ENCODE measurements around the gene MPPE1. TPM values are rescaled to one million over a fixed set of nuclear protein-coding genes. Genes with fewer than 3 reads are reported as not detected.
A peak's percentile ranks its signal among the peaks of the same experiment; 100 is the strongest.

Gene MPPE1
- total RNA-seq, 2 experiments from 2014 or later: 62.6 to 68.3 TPM

DNA sequence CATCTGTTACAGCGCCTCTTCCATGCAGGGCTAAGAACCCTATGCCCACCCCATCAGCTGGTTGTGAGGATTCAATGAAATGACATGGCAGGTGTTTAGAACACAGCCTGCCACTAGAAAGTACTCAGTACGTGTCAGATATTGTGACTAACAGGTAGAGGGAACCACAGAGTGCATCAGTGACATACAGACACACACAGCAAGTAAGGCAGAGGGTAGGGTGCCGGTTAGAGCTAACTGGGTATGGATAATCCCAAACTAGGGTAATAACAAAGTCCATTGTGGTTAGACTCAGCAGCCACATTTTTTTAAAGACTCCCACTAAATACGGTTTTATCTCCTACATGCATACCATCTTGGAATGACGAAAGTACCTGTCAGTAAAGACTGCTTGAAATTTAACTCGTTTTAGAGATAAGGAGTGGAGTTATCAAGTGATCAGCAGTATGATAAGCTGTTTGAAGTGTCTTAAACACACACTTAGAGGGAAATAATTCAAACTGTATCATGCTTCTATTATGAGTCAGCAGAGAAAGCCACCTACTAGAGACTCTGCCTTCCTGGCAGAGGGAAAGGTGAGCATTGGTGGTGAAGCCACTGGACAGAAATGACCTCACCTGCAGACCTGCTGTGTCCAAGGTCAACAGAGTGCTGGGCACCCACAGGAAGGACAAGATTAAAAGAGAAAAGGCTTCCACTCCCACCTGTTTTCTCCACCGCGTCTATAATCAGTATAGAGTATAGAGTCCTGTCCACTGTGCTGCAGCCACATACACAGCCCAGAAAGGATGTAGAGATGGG, 20.6 kb downstream of the MPPE1 start:
- intact Hi-C loops (cut with DNase I, micrococcal nuclease): no loop called here
- Histone ChIP-seq H3K36me3 (ENCODE audit: insufficient read depth, low read length) (peaks cover 66% of the 10 kb centered on the region), H3K27me3 (ENCODE audit: control insufficient read depth in 1 of 2, insufficient read depth in 2 of 2, low read length in 2 of 2) (no peaks in the 10 kb centered on the region), H3K27ac (ENCODE audit: low read depth in 1 of 2, low read length in 2 of 2) (no peak overlapping the region), H3K9me3 (ENCODE audit: control insufficient read depth in 1 of 2, insufficient read depth in 1 of 2, low read length in 2 of 2) (no peaks in the 10 kb centered on the region), H3K4me3 (ENCODE audit: low read length) (no peak overlapping the region), H3K4me1 (ENCODE audit: insufficient read depth, low read length) (no peaks in the 10 kb centered on the region)
- H3K4me3 Mint-ChIP-seq: no peak overlapping the region
- ATAC-seq (ENCODE audit: poor library complexity) (no peak), DNase-seq (no peak)
- no peaks in the 10 kb centered on the region for H3K4me1 Mint-ChIP-seq (ENCODE audit: low read depth)
- ChIA-PET POLR2A (no interaction called here), CTCF (no interaction called here)
- peaks cover 83% of the 10 kb centered on the region for H3K36me3 Mint-ChIP-seq (ENCODE audit: low read depth)
- H3K27me3 Mint-ChIP-seq: no peaks in the 10 kb centered on the region
- H3K9me3 Mint-ChIP-seq: no peaks in the 10 kb centered on the region
- TF ChIP-seq, protein P1, sequence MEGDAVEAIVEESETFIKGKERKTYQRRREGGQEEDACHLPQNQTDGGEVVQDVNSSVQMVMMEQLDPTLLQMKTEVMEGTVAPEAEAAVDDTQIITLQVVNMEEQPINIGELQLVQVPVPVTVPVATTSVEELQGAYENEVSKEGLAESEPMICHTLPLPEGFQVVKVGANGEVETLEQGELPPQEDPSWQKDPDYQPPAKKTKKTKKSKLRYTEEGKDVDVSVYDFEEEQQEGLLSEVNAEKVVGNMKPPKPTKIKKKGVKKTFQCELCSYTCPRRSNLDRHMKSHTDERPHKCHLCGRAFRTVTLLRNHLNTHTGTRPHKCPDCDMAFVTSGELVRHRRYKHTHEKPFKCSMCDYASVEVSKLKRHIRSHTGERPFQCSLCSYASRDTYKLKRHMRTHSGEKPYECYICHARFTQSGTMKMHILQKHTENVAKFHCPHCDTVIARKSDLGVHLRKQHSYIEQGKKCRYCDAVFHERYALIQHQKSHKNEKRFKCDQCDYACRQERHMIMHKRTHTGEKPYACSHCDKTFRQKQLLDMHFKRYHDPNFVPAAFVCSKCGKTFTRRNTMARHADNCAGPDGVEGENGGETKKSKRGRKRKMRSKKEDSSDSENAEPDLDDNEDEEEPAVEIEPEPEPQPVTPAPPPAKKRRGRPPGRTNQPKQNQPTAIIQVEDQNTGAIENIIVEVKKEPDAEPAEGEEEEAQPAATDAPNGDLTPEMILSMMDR (IDR thresholded peaks at IDR 0.05): no peak
- no peak overlapping the region for H3K27ac Mint-ChIP-seq

DNA sequence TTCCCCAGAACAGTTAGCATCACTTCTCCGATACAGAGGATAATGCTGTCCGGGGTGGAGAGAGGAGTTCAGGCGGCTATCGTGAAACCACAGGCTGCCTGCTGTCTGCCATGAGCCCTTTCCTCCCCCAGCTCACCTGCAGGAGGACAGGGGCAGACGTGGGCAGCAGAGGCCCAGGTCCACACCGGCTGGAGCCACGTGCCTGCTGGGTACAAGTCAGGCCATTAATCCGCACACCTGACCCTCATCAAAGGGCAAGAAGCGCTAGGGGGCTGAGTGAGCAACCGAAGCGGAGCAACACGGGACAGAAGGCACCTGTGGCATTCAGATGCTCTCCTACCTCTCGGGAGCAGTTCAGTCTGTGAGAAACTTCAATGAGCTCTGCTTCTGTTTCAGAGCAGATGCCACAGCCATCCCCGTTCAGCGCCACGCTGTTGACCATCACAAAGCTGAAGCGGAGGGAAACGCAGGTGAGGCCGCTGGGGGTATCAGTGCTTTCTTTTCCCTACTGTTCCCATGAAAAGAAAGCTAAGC, 21.5 kb downstream of the MPPE1 start:
- no peak overlapping the region for H3K27ac ChIP-seq (ENCODE audit: low read depth in 1 of 2, low read length in 2 of 2)
- Mint-ChIP-seq H3K36me3 (ENCODE audit: low read depth) (peaks cover 88% of the 10 kb centered on the region), H3K4me1 (ENCODE audit: low read depth) (no peaks in the 10 kb centered on the region), H3K27ac (no peak overlapping the region), H3K27me3 (no peaks in the 10 kb centered on the region), H3K4me3 (no peak overlapping the region), H3K9me3 (no peaks in the 10 kb centered on the region)
- intact Hi-C loops (cut with DNase I, micrococcal nuclease): no loop called here
- no peak for DNase-seq
- no peak overlapping the region for H3K4me3 ChIP-seq (ENCODE audit: low read length)
- peaks cover 64% of the 10 kb centered on the region for H3K36me3 ChIP-seq (ENCODE audit: insufficient read depth, low read length)
- no peaks in the 10 kb centered on the region for H3K4me1 ChIP-seq (ENCODE audit: insufficient read depth, low read length)
- ChIA-PET CTCF (no interaction called here), POLR2A (no interaction called here)
- H3K27me3 ChIP-seq (ENCODE audit: control insufficient read depth in 1 of 2, insufficient read depth in 2 of 2, low read length in 2 of 2): no peaks in the 10 kb centered on the region
- TF ChIP-seq, protein P1 (IDR thresholded peaks at IDR 0.05): no peak
- no peaks in the 10 kb centered on the region for H3K9me3 ChIP-seq (ENCODE audit: control insufficient read depth in 1 of 2, insufficient read depth in 1 of 2, low read length in 2 of 2)
- ATAC-seq (ENCODE audit: poor library complexity): no peak

DNA sequence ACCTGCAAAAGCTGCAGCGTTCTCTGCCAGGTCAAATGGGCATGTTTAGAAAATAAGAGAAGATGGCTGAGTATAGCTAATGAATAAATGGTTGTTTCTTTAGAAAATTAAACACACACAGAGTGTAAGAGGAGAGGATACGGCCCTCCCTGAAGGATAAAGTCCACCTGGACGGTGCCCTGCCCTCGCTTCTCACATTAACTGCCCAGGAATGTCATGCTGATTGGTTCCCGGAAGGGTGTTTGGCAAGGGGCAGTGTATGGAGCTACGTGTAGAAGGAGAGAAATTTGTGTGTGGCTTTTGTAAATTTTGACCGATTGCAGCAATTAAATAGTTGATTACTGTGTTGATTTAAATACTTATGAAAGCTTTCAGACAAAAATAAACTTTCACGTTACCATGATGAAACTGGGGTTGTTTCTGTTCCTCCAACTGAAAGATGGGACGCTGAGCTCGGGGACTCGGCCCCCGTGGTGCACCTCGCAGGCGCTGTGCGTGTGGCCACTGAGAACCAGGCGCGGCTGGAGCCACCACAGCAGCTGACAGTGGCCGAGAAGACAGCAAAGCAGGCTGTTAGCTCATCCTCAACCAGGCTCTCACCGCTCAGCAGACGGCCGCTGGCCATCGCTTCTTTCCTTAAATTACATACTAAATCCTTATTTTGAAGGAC, 22.7 kb downstream of the MPPE1 start:
- H3K4me1 Mint-ChIP-seq (ENCODE audit: low read depth): no peaks in the 10 kb centered on the region
- ChIA-PET POLR2A (interaction anchor here (0.9 kb wide), 1 partner anchor 35 kb away, joined by 3 read pairs; no protein-coding TSS in a partner anchor), CTCF (no interaction called here)
- no peaks in the 10 kb centered on the region for H3K4me1 ChIP-seq (ENCODE audit: insufficient read depth, low read length)
- H3K27ac ChIP-seq (ENCODE audit: low read depth in 1 of 2, low read length in 2 of 2): no peak overlapping the region
- ATAC-seq (ENCODE audit: poor library complexity) (no peak), DNase-seq (peak in 2 of 14 experiments; percentile 37 to 41)
- peaks cover 55% of the 10 kb centered on the region for H3K36me3 ChIP-seq (ENCODE audit: insufficient read depth, low read length)
- intact Hi-C loops (cut with DNase I, micrococcal nuclease): no loop called here
- H3K4me3 ChIP-seq (ENCODE audit: low read length): no peak overlapping the region
- no peak overlapping the region for H3K27ac Mint-ChIP-seq
- no peaks in the 10 kb centered on the region for H3K27me3 ChIP-seq (ENCODE audit: control insufficient read depth in 1 of 2, insufficient read depth in 2 of 2, low read length in 2 of 2)
- H3K9me3 ChIP-seq (ENCODE audit: control insufficient read depth in 1 of 2, insufficient read depth in 1 of 2, low read length in 2 of 2): no peaks in the 10 kb centered on the region
- H3K27me3 Mint-ChIP-seq: no peaks in the 10 kb centered on the region
- H3K9me3 Mint-ChIP-seq: no peaks in the 10 kb centered on the region
- H3K4me3 Mint-ChIP-seq: no peak overlapping the region
- peaks cover 91% of the 10 kb centered on the region for H3K36me3 Mint-ChIP-seq (ENCODE audit: low read depth)
- TF ChIP-seq, protein P1 (IDR thresholded peaks at IDR 0.05): no peak

All from CD4-positive, alpha-beta T cell (primary cell).